Measurements from ENCODE around the gene MEGF11.

- TF ChIP-seq CTCF (IDR thresholded peaks at IDR 0.05) (no peak), POLR2A (IDR thresholded peaks at IDR 0.05; ENCODE audit: low read depth) (no peak), EP300 (IDR thresholded peaks at IDR 0.05) (no peak), POLR2AphosphoS5 (IDR thresholded peaks at IDR 0.05) (no peak)
These were observed 337.4 kb downstream of the MEGF11 start for GRCh38 chr15:65916041-65916663.
